Testis (tissue), 2 donors: Measurements from ENCODE around the gene MYL7.

Experiments used
- POLR2A ChIP-seq: fragments of 450-650 bp; IDR thresholded peaks from one replicate; pipeline ENCODE4 v1.6.1; 2017; ENCODE audit warnings: antibody characterized with exemption, mild to moderate bottlenecking, moderate library complexity
- TF ChIP-seq, protein P1 (sequence below), 3 experiments: fragments of 450-650 bp in 2 of 3; fragments of 200-600 bp in 1 of 3; sonication (generic) in 1 of 3; IDR thresholded peaks; one replicate each; pipeline ENCODE4 v1.5.1; 2016 to 2019; ENCODE audit warnings: antibody characterized with exemption in 3 of 3, mild to moderate bottlenecking in 2 of 3, moderate library complexity in 1 of 3

DNA sequence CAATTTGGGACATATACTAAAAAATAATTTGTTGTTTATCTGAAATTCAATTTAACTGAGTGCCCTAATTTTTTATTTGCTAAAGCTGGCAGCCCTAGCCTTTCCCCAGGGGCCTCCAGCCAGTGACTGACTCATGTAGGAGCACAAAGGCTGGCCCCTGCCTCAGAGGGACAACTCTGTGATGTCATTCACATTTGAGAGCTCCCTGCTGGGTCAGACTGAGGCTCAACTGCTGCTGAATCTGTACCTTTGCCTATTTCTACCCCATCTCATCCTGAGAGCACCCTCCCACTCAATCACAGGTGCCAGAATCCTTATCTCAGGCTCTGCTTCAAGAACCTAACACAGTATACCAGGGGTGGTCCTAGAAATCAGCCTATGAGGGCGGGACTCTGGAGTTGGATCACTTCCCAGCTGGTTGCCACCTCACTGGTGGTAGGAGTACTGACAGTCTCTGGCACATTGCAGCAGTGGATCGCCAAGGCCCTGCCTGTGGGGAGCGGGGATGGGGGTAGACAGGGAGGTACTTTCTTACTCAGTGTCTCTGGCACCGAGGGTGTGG lies 36.5 kb upstream of the MYL7 start:
- TF ChIP-seq, protein P1, sequence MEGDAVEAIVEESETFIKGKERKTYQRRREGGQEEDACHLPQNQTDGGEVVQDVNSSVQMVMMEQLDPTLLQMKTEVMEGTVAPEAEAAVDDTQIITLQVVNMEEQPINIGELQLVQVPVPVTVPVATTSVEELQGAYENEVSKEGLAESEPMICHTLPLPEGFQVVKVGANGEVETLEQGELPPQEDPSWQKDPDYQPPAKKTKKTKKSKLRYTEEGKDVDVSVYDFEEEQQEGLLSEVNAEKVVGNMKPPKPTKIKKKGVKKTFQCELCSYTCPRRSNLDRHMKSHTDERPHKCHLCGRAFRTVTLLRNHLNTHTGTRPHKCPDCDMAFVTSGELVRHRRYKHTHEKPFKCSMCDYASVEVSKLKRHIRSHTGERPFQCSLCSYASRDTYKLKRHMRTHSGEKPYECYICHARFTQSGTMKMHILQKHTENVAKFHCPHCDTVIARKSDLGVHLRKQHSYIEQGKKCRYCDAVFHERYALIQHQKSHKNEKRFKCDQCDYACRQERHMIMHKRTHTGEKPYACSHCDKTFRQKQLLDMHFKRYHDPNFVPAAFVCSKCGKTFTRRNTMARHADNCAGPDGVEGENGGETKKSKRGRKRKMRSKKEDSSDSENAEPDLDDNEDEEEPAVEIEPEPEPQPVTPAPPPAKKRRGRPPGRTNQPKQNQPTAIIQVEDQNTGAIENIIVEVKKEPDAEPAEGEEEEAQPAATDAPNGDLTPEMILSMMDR (IDR thresholded peaks at IDR 0.05): no peak
- no peak for TF ChIP-seq POLR2A
